HepG2 (cell line): ENCODE data around the gene ING5. TPM values are rescaled to one million over a fixed set of nuclear protein-coding genes. Genes with fewer than 3 reads are reported as not detected.

Experiments
- polyA plus RNA-seq, 8 experiments: library from polyadenylated mRNA; depleted of rRNA in 3 of 8; stranded (reverse) in 7 of 8; unstranded in 1 of 8; fragments of >200 nt; fragmentation: Illumina TruSeq in 4 of 8; extraction: Trizol in 4 of 8; gene quantifications; 2 replicates each; pipeline versions ENCODE4 v1.2.1 to v1.2.3, GENCODE V29; 2011 to 2016; ENCODE audit warnings: low read depth in 4 of 8, missing spikeins in 1 of 8, mixed read lengths in 1 of 8; ENCODE audit not compliant: insufficient read depth in 1 of 8
- total RNA-seq, 5 experiments: library from RNA; depleted of rRNA; stranded (reverse); fragments of >200 nt; fragmentation: Illumina TruSeq; extraction: Trizol; gene quantifications; 2 replicates each; pipeline ENCODE4 v1.2.3, GENCODE V29; 2016; ENCODE audit warnings: low read depth in 1 of 5

The ING5 gene
- total and polyA plus RNA-seq, 2 of the 13 experiments (the other 11 are each of a cell fraction or from before 2014, with no cell fraction given): 61.9 to 71.9 TPM

Other genes starting within 250 kb of the ING5 start
- 123 and 177 TPM in 2 replicates for gene STK25, start 193.5 kb upstream of the ING5 start, total RNA-seq (2016; rRNA removed; fragmentation: Illumina TruSeq; extraction: Trizol)
- gene STK25, start 193.5 kb upstream of the ING5 start, polyA plus RNA-seq (2011; rRNA removed): 481 and 626 TPM in 2 replicates
- 30.2 and 35.5 TPM in 2 replicates for gene BOK, start 143.3 kb upstream of the ING5 start, total RNA-seq (2016; rRNA removed; fragmentation: Illumina TruSeq; extraction: Trizol)
- gene BOK, start 143.3 kb upstream of the ING5 start, polyA plus RNA-seq (2011; rRNA removed): 39.2 and 58.1 TPM in 2 replicates
- gene THAP4, start 64.9 kb upstream of the ING5 start, total RNA-seq (2016; rRNA removed; fragmentation: Illumina TruSeq; extraction: Trizol): 68.2 and 75.7 TPM in 2 replicates
- 59.7 and 70.2 TPM in 2 replicates for gene THAP4, start 64.9 kb upstream of the ING5 start, polyA plus RNA-seq (2011; rRNA removed)
- gene ATG4B, start 64.3 kb upstream of the ING5 start, total RNA-seq (2016; rRNA removed; fragmentation: Illumina TruSeq; extraction: Trizol): 95.5 and 96.3 TPM in 2 replicates
- gene ATG4B, start 64.3 kb upstream of the ING5 start, polyA plus RNA-seq (2011; rRNA removed): 239 and 300 TPM in 2 replicates
- 124 and 134 TPM in 2 replicates for gene DTYMK, start 15.2 kb upstream of the ING5 start, total RNA-seq (2016; rRNA removed; fragmentation: Illumina TruSeq; extraction: Trizol)
- gene DTYMK, start 15.2 kb upstream of the ING5 start, polyA plus RNA-seq (2011; rRNA removed): 39.5 and 57.5 TPM in 2 replicates
- 10.2 and 20.3 TPM in 2 replicates for gene D2HGDH, start 32.6 kb downstream of the ING5 start, total RNA-seq (2016; rRNA removed; fragmentation: Illumina TruSeq; extraction: Trizol)
- 19.2 and 20.5 TPM in 2 replicates for gene D2HGDH, start 32.6 kb downstream of the ING5 start, polyA plus RNA-seq (2011; rRNA removed)
- gene GAL3ST2, start 74.8 kb downstream of the ING5 start, total RNA-seq (2016; rRNA removed; fragmentation: Illumina TruSeq; extraction: Trizol): 0.20 and 0.72 TPM in 2 replicates
- gene GAL3ST2, start 74.8 kb downstream of the ING5 start, polyA plus RNA-seq (2011; rRNA removed): 0.17 and 0.30 TPM in 2 replicates
- gene NEU4, start 107.2 kb downstream of the ING5 start, total RNA-seq (2016; rRNA removed; fragmentation: Illumina TruSeq; extraction: Trizol): 104 and 107 TPM in 2 replicates
- 53.5 and 71.4 TPM in 2 replicates for gene NEU4, start 107.2 kb downstream of the ING5 start, polyA plus RNA-seq (2011; rRNA removed)
- not detected in 2 replicates for gene PDCD1, start 156.9 kb downstream of the ING5 start, total RNA-seq (2016; rRNA removed; fragmentation: Illumina TruSeq; extraction: Trizol)
- 0.04 and 0.31 TPM in 2 replicates for gene PDCD1, start 156.9 kb downstream of the ING5 start, polyA plus RNA-seq (2011; rRNA removed)
- not detected in 2 replicates for gene RTP5, start 167.7 kb downstream of the ING5 start, total RNA-seq (2016; rRNA removed; fragmentation: Illumina TruSeq; extraction: Trizol)
- gene RTP5, start 167.7 kb downstream of the ING5 start, polyA plus RNA-seq (2011; rRNA removed): not detected in 2 replicates